Measurements from ENCODE around the gene ATAD3B. TPM values are rescaled to one million over a fixed set of nuclear protein-coding genes. Genes with fewer than 3 reads are reported as not detected.
A peak's percentile ranks its signal among the peaks of the same experiment; 100 is the strongest.

The ATAD3B gene
- total RNA-seq, 1 experiment from 2014 or later: 63.6 TPM

DNA sequence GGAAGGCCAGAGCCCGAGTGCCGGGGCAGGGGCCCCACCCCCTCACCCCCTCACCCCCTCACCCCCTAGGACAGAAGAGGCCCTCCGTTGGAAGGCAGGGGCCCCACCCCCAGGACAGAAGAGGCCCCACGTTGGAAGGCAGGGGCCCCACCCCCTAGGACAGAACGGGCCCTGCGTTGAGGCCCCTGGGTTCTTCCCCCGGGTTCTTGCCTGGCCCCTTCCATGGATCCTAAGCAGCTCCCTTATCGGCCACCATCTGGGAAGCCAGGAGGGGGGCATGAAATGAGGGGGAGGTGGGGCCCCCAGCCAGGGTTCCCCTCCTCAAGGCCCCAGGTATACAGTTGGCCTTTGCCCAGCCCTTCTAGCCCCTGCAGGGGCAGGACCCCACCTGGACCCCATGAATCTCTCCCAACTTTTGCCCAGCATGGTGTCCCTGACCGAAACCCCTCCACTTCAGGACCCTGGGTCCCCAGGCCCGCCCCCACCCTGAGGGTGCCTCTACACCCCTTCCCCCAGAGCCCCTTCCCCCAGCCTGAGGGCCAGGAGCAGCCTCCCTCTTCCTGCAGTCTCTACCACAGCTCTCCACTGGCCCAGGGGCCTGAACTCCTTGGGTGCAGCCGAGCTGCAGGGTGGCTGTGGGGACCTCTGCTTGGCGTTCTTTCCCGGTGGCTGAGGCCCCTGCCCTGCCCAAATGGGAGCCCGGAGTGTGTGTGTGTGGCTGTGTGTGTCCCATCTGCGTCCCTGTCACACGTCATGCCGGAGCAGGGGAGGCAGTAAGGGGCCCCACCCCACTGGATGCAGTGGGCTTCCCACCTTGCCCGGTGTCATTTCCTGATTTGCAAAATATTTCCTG is 40.3 kb upstream of the ATAD3B start:
- peaks cover 32% of the 10 kb centered on the region for H3K4me1 Mint-ChIP-seq
- H3K9me3 Mint-ChIP-seq: no peaks in the 10 kb centered on the region
- ChIA-PET CTCF (interaction anchor here (0.7 to 1.6 kb wide), 8 partner anchors 10 to 139 kb away, joined by 3 to 11 read pairs (median 4); partner anchors contain the start of gene CCNL2), POLR2A (interaction anchor here (0.7 to 1.8 kb wide), 6 partner anchors 10 to 32 kb away, joined by 3 to 5 read pairs (median 5); partner anchors contain the start of genes CCNL2 and MRPL20)
- ATAC-seq (no peak), DNase-seq (ENCODE audit: low spot score) (no peak)
- peaks cover 4% of the 10 kb centered on the region; the same call in 1 of the 2 replicates for H3K27me3 Mint-ChIP-seq (ENCODE audit: low read depth)
- TF ChIP-seq NR1H2 (CRISPR knock-in tag; IDR thresholded peaks at IDR 0.05): 0 out of 2 replicates have a peak, but pooled peaks have one; percentile 31
- TF ChIP-seq NR2C2 (CRISPR knock-in tag; IDR thresholded peaks at IDR 0.05): no peak
- H3K27ac Mint-ChIP-seq: peak overlapping the region; percentile 49; the same call in 1 of the 2 replicates
- no peaks in the 10 kb centered on the region for H3K36me3 Mint-ChIP-seq
- no peak overlapping the region for H3K4me3 Mint-ChIP-seq

DNA sequence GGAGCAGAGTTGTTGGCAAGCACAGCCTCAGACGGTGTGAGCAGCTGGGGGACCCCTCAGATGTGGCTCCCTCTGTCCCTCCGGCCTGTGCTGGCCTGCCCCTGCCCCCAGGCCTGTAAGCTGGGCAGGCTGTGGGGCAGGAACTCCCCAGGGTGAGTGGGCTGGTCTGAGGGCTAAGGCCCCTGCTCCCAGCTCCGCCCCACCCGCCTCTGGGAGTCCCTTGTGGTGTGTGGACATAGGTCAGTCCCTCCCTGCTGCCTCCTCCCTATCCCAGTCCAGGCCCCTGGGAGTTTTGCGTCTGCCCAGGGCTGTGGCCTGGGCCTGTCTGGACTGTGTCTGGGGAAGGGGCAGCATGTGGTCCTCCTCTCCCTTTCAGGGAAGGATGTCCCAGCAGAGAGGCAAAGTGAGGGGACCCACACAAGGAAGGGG is 39.7 kb upstream of the ATAD3B start:
- Mint-ChIP-seq H3K9me3 (no peaks in the 10 kb centered on the region), H3K36me3 (no peaks in the 10 kb centered on the region), H3K27ac (no peak overlapping the region), H3K4me1 (peaks cover 32% of the 10 kb centered on the region), H3K4me3 (no peak overlapping the region), H3K27me3 (ENCODE audit: low read depth) (peaks cover 6% of the 10 kb centered on the region; the same call in 1 of the 2 replicates)
- TF ChIP-seq GABPB1 (CRISPR knock-in tag; IDR thresholded peaks at IDR 0.05) (0 out of 2 replicates have a peak, but pooled peaks have one; percentile 19), ZNF396 (CRISPR knock-in tag; IDR thresholded peaks at IDR 0.05; ENCODE audit: borderline replicate concordance) (no peak)
- CTCF ChIA-PET: interaction anchor here (0.6 kb wide), 1 partner anchor 9 kb away, joined by 3 read pairs; no protein-coding TSS in a partner anchor
- ATAC-seq (no peak), DNase-seq (ENCODE audit: low spot score) (peak; percentile 25)
- POLR2A ChIA-PET: interaction anchor here (1.8 kb wide), 2 partner anchors 9 to 24 kb away, joined by 4 to 5 read pairs; partner anchors contain the start of gene MRPL20

DNA sequence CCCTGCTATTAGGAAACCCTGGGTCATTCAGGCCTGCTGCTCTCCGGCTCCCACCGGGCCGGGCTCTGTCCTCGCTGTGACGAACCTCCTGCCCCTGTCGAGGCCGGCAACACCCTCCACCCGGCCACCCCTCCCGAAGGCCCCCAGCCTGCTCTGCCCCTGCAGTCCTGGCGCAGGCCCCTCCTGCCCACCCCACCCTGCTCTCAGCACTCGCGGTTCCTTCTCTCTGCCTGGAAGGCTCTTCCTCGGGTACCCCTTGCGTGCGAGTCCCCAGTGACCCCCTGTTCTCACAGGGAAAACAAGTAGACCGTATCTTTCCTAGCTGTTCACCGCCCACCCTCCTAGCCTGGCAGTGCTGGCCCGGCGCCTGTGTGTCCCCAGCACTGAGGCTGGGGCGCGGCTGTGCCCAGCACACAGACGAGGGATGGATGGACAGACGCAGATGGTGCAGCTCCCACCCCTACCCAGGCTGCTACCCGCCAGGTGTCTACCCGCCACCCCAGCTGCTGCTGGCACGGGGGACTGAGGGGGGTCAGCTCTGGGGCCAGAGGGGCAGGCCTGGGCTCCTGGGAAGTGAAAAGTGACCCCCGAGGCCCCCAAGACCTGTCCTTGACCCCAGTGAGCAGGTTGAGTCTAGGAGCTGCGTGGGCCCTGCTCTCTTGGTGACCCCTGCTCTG is 39.2 kb upstream of the ATAD3B start:
- DNase-seq (ENCODE audit: low spot score) (no peak), ATAC-seq (no peak)
- H3K36me3 Mint-ChIP-seq: no peaks in the 10 kb centered on the region
- no peak for TF ChIP-seq ZNF121 (CRISPR knock-in tag; IDR thresholded peaks at IDR 0.05)
- TF ChIP-seq, protein P1, sequence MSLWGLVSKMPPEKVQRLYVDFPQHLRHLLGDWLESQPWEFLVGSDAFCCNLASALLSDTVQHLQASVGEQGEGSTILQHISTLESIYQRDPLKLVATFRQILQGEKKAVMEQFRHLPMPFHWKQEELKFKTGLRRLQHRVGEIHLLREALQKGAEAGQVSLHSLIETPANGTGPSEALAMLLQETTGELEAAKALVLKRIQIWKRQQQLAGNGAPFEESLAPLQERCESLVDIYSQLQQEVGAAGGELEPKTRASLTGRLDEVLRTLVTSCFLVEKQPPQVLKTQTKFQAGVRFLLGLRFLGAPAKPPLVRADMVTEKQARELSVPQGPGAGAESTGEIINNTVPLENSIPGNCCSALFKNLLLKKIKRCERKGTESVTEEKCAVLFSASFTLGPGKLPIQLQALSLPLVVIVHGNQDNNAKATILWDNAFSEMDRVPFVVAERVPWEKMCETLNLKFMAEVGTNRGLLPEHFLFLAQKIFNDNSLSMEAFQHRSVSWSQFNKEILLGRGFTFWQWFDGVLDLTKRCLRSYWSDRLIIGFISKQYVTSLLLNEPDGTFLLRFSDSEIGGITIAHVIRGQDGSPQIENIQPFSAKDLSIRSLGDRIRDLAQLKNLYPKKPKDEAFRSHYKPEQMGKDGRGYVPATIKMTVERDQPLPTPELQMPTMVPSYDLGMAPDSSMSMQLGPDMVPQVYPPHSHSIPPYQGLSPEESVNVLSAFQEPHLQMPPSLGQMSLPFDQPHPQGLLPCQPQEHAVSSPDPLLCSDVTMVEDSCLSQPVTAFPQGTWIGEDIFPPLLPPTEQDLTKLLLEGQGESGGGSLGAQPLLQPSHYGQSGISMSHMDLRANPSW (CRISPR knock-in tag; conservative IDR thresholded peaks at IDR 0.05; ENCODE audit: low read depth): no peak
- no peak for TF ChIP-seq FOXJ3 (CRISPR knock-in tag; IDR thresholded peaks at IDR 0.05; ENCODE audit: borderline replicate concordance)
- no peak for TF ChIP-seq ZNF396 (CRISPR knock-in tag; IDR thresholded peaks at IDR 0.05; ENCODE audit: borderline replicate concordance)
- TF ChIP-seq ZNF263 (CRISPR knock-in tag; IDR thresholded peaks at IDR 0.05; ENCODE audit: low read depth): no peak
- no peak for TF ChIP-seq MXD4 (CRISPR knock-in tag; IDR thresholded peaks at IDR 0.05; ENCODE audit: borderline replicate concordance)
- TF ChIP-seq SMAD4 (CRISPR knock-in tag; IDR thresholded peaks at IDR 0.05): no peak
- TF ChIP-seq, protein P2, sequence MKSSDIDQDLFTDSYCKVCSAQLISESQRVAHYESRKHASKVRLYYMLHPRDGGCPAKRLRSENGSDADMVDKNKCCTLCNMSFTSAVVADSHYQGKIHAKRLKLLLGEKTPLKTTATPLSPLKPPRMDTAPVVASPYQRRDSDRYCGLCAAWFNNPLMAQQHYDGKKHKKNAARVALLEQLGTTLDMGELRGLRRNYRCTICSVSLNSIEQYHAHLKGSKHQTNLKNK (CRISPR knock-in tag; IDR thresholded peaks at IDR 0.05): no peak
- H3K9me3 Mint-ChIP-seq: no peaks in the 10 kb centered on the region
- H3K27me3 Mint-ChIP-seq (ENCODE audit: low read depth): peaks cover 6% of the 10 kb centered on the region; the same call in 1 of the 2 replicates
- H3K27ac Mint-ChIP-seq: no peak overlapping the region
- CTCF ChIA-PET: interaction anchor here (0.6 to 2.1 kb wide), 5 partner anchors 9 to 33 kb away, joined by 3 to 11 read pairs (median 5); partner anchors contain the start of genes ANKRD65 and CCNL2
- POLR2A ChIA-PET: interaction anchor here (0.8 to 1.8 kb wide), 3 partner anchors 8 to 77 kb away, joined by 3 to 5 read pairs (median 4); partner anchors contain the start of gene MRPL20
- H3K4me3 Mint-ChIP-seq: no peak overlapping the region
- peaks cover 32% of the 10 kb centered on the region for H3K4me1 Mint-ChIP-seq

Data from WTC11 (cell line).